HG02623 (cell line): ENCODE data around the gene GPR137.
A peak's percentile ranks its signal among the peaks of the same experiment; 100 is the strongest.

Experiments used
- ATAC-seq: cut with Tn5 transposase; IDR thresholded peaks from one replicate; pipeline ENCODE4 v1.9.1; 2021; ENCODE audit warnings: moderate library complexity; ENCODE audit not compliant: unreplicated experiment

Gene GPR137

GRCh38 chr11:64284048-64284961 lies 1.3 kb upstream of the GPR137 start, which contains the start of gene BAD:
TSS of gene BAD (minus strand) at chr11:64284665. CDS start at chr11:64284368, 297 bp downstream.
- peak; percentile 54 for ATAC-seq

- ATAC-seq = no peak
Measured at GRCh38 chr11:64285885-64286800, 495 bp downstream of the GPR137 start.

- ATAC-seq = no peak
Measured at GRCh38 chr11:64286801-64287159, 1.1 kb downstream of the GPR137 start.

GRCh38 chr11:64287676-64288352 lies 2.2 kb downstream of the GPR137 start:
- no peak for ATAC-seq

GRCh38 chr11:64288353-64288750 lies 2.7 kb downstream of the GPR137 start:
- ATAC-seq = no peak

- no peak for ATAC-seq
Measured at GRCh38 chr11:64289002-64289564, 3.4 kb downstream of the GPR137 start.

- ATAC-seq = no peak
Measured at GRCh38 chr11:64290352-64291261, 5.0 kb downstream of the GPR137 start.

- no peak for ATAC-seq
Measured at GRCh38 chr11:64291262-64291751, 5.7 kb downstream of the GPR137 start, which contains the start of gene KCNK4. TSS of gene KCNK4 (plus strand) at chr11:64291302. CDS start at chr11:64293019, 1,717 bp downstream.

GRCh38 chr11:64291752-64292459 lies 6.3 kb downstream of the GPR137 start:
- no peak for ATAC-seq

- ATAC-seq = no peak
Measured at GRCh38 chr11:64292460-64293254, 7.0 kb downstream of the GPR137 start.

- ATAC-seq = no peak
Measured at GRCh38 chr11:64294774-64295173, 9.1 kb downstream of the GPR137 start.

- no peak for ATAC-seq
Measured at GRCh38 chr11:64295760-64296159, 10.1 kb downstream of the GPR137 start.

GRCh38 chr11:64296236-64296635 lies 10.6 kb downstream of the GPR137 start:
- no peak for ATAC-seq

GRCh38 chr11:64296830-64297698 lies 11.4 kb downstream of the GPR137 start:
- ATAC-seq = no peak

- no peak for ATAC-seq
Measured at GRCh38 chr11:64297699-64298358, 12.2 kb downstream of the GPR137 start.
